GM18526 (cell line): ENCODE data around the gene SLC7A6OS.

Source experiments
- POLR2A ChIP-seq: IDR thresholded peaks from 3 replicates; pipeline ENCODE4 v1.6.1; 2011; ENCODE audit not compliant: insufficient read length; ENCODE audit errors: extremely low read depth

The SLC7A6OS gene

DNA sequence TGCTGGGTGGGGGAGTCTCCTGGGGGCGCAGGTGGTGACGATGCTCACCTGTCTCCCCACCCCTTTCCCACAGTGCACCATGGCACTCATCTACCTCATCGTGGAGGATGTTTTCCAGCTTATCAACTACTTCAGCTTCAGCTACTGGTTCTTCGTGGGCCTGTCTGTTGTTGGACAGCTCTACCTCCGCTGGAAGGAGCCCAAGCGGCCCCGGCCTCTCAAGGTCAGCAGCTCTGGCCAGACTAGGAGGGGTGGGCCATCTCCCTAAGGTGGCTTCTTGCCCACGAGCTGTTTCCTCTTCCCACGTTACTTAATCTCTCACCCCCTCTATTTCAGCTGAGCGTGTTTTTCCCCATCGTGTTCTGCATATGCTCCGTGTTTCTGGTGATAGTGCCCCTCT, 14.5 kb downstream of the SLC7A6OS start:
- TF ChIP-seq POLR2A = no peak

DNA sequence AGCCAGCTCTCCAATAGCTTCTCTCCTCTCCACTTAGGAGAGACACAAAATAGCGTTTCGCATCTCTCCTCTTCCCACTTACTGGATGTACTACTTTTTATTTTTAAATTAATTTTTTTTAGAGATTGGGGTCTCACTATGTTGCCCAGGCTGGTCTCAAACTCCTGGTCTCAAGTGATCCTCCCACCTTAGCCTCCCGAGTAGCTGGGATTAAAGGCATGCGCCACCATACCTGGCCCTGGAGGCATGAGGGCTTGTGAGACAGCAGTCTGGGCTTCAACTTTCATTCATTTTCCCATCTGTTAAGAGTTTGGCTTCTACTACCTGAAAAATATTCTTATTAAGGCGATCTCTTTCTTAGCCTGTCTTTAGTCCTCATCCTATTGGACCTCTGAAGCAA, 18.3 kb downstream of the SLC7A6OS start:
- no peak for TF ChIP-seq POLR2A

DNA sequence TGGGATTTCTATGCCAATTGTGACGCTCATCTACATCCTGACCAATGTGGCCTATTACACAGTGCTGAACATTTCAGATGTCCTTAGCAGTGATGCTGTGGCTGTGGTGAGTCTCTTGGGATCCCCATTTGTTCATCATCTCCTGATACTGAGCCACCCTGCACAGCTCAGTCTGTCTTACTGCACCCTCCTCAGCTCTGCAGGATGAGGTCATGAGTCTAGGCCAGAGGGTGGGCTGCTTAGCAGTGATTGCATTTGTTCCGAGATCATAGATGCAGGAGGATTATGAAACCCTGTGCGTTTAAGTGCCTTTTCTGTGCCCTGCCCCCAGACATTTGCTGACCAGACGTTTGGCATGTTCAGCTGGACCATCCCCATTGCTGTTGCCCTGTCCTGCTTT, 19.5 kb downstream of the SLC7A6OS start:
- TF ChIP-seq POLR2A = no peak

DNA sequence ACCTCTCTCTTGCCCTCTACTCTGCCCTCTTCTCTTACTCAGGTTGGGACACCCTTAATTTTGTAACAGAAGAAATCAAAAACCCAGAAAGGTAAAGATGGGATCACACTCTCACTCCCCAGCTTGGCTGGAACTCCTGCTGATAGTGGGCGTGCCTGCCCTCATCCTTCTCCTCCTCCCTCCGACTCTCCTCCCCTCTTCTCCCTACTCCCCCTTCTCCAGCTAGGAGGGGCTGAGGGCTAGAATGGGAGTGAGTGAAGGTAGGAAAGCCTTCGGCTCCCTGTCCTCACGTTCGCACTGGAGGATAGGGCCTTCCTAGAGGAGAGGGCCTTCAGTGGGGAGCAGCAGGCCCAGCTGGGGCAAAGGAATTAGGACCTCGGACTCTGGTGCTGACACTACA, 20.3 kb downstream of the SLC7A6OS start:
- no peak for TF ChIP-seq POLR2A

DNA sequence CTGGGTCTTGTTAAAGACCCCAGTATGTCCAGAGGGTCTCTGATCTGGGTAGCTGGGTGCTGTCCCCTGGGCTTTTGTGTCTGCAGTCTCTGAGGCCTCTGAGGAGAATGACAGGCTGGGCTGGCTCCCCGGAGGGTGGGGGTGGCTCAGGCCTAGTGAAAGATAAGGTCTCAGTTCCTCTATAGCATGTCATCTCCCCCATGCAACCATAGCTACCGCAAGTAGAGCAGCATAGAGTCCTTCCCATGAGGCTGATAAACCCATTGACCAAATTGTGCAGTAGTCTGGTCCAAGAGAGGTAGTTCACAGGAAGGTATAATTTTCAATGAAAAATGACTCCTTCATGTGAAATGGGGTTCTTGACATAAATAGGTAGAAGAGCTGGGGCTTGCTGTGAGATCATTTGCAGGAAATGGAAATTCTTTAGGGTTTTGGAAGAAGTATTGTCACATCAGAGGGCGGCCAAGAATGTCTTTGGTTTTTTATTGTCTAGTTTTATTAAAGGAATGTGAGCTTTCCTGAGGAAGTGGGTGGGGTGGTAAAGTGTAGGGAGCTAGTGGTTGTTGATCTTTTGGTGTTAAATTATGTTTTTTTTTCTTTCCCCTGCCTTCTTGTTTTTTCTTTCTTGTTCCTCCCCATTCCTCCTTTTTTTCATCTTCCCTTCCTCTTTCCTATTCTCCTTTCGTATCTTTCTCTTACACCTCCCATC, 21.0 kb downstream of the SLC7A6OS start:
- no peak for TF ChIP-seq POLR2A

DNA sequence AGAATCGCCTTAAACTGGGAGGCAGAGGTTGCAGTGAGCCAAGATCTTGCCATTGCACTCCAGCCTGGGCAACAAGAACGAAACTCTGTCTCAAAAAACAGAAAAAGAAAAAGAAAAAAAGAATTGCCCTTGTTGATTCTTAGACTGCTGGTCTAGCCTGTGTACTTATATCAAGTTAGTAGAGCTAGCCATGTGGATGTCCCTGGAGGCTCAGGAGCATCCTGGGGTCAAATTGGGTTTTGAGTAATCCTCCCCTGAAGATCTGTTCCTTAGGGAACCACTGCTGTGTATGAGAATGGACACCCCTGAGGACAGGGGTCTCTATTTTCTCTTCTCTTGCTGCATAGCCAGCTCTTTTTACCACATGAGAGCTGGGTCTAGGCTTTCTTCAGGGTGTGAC, 21.5 kb downstream of the SLC7A6OS start:
- TF ChIP-seq POLR2A = no peak

DNA sequence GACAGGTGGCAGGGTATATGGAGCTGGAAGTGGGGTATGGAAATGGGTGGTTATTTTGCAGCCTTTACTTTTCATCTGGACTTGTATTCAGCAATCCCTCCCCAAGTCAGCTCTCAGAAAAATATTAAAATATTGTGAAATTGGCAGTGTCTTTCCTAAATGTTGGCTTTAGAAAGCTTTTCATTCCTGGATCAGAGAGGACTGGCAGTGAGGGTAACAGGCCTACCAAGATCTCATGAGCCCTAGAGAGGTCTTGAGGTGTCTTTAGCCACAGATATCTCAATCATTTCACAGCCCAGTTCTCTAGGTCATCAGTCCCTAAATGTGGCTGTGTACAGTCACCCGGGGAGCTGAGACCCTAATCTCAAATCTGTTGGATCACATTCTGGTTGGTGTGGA, 22.5 kb downstream of the SLC7A6OS start:
- no peak for TF ChIP-seq POLR2A

DNA sequence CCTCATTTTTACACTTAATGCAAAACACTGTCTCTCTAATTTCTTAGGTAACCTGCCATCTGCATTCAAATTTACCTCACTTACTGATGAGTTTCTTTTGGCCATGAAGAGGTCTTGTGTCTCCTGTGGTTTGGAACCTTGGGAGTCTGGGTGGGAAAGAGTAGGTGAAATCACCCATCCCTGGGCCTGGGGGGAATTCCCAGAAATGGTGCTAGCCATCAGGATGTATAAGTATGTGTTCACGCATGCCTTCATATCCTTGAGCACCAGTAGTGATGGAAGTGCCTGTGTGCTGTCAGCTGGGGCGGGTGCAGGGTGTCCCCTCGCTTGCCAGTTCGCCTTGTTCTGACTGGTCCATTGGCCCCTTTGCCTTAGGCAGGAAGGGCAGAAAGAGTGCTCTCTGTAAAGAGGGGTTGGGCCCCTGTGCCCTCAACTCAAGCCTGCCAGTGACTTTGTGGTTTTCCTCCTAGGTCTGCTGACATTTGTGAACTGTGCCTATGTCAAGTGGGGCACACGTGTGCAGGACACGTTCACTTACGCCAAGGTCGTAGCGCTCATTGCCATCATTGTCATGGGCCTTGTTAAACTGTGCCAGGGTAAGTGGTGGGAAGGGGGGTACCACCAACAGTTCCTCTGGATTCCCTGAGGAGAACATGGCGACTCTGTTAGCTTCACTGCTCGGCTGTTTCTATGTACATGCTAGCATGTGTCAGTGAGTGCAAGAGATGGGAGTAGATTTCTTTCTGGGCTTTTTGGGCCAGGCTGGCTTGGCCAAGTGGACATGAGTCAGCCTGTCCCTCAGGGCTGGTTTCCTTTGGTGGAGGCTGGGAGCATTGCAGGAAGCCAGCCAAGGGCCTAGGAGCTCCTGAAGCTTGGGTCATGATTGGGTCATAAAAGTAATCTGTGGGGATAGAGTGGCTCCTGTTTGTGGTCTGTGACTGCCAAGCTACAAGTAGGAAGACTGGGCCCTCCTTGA, 23.2 kb downstream of the SLC7A6OS start:
- TF ChIP-seq POLR2A = no peak

DNA sequence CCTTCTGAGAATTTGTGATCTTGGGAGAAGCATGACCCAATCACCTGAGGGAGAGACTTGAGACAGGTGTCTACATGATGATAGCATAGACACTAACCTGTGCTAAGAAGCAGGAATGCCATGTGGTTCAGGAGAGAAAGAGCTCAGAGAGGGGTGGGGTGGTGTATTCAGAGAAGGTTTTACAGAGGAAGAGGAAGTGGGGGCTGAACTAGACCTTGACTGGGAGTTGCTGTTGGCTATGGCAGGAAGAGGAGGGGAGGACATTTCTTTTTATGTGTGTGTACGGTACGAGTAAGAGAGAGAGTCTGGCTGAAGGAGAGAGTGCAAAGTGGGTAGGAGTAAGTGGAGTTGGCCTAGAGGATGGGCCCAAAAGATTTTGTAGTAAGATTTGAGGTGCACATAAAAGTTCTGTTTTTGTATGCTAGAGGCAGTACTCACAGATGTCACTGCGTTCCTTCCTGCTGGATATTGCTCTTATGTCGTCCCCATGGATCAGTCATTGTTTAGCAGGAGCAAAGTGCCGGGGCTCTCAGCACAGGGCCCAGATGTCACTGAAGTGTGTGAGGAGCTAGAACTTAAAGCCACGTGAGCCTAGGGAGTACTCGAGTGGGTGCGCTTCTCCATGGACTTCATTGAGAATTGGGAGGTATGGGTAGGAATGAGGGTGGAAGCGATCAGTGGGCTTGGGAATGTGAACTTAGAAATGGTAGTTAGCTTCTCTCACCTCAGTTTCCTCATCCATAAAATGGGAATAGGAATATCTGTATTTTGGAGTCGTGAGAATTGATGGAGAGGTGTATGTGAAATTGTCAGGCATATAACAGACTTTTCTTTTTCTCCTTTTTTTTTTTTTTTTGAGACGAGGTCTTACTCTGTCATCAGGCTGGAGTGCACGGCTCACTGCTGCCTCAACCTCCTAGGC, 24.3 kb downstream of the SLC7A6OS start:
- TF ChIP-seq POLR2A = no peak

DNA sequence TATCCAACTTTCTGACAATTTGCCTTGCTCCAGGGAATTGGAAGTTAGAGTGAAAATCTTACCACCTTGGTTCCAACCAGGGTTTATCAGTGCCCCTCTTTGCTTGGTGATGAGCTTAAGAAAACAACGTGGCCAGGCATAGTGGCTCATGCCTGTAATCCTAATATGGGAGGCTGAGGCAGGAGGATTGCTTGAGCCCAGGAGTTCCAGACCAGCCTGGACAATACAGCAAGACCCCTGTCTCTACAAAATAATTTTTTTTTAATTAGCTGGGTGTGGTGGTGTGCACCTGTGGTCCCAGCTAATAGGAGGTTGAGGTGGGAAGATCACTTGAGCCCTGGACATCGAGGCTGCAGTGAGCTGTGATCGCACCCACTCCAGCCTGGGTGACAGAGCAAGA, 25.1 kb downstream of the SLC7A6OS start:
- TF ChIP-seq POLR2A = no peak

DNA sequence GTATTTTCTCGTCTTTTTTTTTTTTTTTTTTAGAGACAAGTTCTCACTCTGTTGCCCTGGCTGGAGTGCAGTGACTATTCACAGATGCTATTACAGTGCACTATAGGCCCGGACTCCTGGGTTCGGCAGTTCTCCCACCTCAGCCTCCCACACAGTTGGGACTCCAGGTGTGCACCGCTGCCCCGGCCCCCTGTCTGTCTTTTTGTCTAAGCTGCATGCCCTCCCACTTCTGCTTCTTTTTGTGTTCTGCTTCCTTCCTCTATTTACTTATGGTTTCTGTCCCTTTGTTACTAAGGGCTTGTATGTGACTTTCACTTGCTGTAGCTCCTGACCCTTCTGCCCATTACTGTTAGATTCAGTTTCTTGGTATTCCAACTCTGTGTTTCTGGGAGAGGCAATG, 25.9 kb downstream of the SLC7A6OS start:
- no peak for TF ChIP-seq POLR2A

DNA sequence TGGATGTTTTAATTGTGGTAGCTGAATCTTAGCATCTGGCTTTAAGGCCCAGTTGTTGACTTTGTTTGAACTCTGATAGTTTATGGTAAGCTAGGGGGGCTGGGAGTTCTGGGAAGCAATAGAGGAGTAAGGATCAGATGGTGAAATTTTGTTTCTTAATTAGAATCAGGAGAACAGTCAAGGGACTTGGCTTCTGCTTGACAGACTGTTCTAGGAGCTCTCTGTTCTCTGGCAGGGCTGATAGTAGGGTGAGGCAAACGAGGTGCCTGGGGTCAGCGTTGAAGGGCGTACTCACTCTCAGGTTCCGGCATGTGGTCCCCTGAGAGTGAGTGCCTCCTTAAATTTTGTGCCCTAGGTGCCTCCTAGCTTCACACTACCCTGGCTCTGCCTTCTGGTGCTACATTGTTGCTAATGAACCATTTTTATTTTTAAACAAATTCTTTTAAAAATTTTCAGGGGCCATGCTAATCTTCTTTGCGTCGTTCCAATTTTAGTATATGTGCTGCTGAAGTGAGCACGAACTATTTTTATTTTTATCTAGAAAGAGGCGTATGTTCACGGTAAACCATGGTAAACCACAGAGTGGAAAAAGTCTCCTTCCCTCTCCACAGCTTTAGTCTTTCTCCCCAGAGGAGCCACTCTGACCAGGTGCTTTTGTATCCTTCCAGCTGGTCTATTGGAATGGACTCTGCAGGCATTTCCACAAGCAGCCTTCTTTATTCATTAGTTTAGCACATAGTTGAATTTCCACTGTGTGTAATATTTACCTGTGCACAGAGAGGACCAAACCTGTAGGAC, 26.7 kb downstream of the SLC7A6OS start:
- no peak for TF ChIP-seq POLR2A

DNA sequence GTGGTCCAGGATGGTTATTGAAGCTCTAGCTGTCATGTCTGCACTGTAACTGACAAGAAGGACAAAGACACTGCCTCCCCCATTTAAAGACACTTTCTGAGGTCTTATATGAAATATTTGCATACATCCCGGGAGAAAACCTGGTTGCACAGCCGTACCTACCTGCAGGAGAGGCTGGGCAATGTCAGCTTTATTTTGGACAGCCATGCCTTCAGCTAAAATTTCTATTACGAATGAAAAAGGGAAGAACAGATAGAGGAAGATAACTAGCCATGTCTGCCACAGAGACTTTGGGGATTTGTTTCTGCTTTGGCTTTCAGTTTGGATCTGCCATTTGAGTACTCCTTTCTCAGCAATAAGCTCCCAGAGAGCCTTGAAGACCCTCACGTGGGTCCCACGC, 27.4 kb downstream of the SLC7A6OS start:
- no peak for TF ChIP-seq POLR2A

DNA sequence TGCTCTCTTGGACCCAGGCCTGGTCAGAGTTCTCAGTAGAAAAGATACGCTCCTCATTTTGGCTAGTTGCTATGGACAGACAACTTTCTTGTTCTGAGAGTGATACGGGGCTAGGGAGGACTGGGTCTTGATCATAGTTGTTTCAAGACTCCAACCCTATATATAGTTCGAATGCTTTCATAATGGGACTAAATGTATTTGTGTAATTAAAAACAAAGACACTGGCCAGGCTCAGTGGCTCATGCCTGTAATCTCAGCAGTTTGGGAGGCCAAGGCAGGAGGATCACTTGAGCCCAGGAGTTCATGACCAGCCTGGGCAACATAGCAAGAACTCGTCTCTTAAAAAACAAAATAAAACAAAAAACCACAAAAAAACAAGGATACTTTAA, 28.7 kb downstream of the SLC7A6OS start:
- TF ChIP-seq POLR2A = no peak
